Measurements from ENCODE around the gene CDH9.

The CDH9 gene

DNA sequence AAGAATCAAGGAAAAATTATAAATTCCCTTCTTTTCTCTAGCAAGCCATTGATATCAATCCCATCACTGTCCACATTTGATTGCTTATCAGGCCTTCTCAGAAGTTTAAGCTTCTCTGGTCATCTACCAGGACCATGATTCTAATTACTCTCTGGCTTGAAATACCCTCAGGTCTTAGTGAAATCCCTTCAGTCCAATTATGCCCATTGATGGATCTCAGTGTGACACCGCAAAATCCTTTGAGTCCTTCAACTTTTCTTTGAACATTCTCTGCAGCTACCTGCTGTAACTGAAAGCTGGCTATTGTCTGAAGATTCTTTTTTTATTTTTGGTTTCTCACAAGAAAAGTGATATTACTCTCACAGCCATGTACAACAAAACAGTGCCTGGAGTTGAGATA, 3.0 kb upstream of the CDH9 start:
- TF ChIP-seq, protein P1, sequence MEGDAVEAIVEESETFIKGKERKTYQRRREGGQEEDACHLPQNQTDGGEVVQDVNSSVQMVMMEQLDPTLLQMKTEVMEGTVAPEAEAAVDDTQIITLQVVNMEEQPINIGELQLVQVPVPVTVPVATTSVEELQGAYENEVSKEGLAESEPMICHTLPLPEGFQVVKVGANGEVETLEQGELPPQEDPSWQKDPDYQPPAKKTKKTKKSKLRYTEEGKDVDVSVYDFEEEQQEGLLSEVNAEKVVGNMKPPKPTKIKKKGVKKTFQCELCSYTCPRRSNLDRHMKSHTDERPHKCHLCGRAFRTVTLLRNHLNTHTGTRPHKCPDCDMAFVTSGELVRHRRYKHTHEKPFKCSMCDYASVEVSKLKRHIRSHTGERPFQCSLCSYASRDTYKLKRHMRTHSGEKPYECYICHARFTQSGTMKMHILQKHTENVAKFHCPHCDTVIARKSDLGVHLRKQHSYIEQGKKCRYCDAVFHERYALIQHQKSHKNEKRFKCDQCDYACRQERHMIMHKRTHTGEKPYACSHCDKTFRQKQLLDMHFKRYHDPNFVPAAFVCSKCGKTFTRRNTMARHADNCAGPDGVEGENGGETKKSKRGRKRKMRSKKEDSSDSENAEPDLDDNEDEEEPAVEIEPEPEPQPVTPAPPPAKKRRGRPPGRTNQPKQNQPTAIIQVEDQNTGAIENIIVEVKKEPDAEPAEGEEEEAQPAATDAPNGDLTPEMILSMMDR (IDR thresholded peaks at IDR 0.05; ENCODE audit: low read length, missing control alignments), result no peak
- no peak overlapping the region for H3K4me3 ChIP-seq (replicated peaks; ENCODE audit: low read depth, low read length)
- no peak for DNase-seq (ENCODE audit: low read depth)

DNA sequence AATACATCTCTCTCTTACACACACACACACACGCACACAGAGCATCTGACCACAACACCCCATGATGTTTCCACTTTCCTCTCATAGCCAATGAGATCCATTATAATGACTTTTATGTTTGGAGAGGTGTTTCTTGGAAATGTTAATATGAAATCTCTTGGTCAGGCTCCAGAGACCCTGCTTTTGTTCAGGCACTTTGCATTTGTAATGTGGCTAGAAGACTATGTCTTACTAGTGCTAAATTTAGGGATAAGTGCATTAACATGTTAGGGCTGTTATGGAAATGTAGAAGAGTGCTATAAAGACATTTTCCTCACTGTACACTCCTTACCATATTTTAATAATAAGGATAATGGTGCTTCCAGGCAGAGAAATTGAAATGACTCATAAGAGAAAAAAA, 3.8 kb downstream of the CDH9 start:
- no peak overlapping the region for H3K4me3 ChIP-seq (replicated peaks; ENCODE audit: low read depth, low read length)
- no peak for DNase-seq (ENCODE audit: low read depth)
- TF ChIP-seq, protein P1 (IDR thresholded peaks at IDR 0.05; ENCODE audit: low read length, missing control alignments), result no peak

DNA sequence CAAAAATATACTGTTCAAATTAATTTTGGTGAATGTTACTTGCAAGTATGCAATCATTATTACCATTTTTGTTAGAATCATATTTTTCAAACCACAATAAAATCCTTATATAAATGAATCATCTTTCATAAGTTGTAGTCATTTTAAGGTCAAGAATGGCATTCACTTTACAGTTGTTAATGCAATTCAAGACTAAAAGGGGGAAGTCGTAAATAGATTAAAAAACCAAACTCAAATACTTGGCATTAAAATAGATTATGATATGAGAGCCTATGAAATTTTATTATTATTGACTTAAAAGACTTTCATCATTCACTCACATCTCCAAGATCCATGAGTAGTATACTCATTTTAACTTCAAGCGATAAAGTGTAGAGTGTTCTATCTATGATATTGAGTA, 11.6 kb downstream of the CDH9 start:
- TF ChIP-seq, protein P1 (IDR thresholded peaks at IDR 0.05; ENCODE audit: low read length, missing control alignments), result no peak
- DNase-seq (ENCODE audit: low read depth), result no peak
- H3K4me3 ChIP-seq (replicated peaks; ENCODE audit: low read depth, low read length), result no peak overlapping the region

DNA sequence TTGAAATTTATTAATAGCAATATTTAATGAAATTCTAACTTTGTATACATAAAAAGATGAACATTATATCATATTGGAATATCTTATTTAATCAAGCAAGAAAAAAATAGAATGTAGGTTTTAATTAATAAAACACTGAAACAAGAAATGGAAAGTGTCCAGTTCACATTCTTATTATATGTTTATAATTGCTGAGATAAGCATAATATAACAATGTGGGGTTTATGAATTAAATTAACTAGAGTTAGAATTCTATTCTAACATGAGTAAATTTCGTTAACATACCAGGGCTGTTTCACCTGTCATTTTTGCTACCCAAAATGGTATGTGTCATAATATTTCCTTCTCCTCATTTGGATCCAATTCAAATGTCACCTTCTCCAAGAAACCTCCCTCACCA, 12.3 kb downstream of the CDH9 start:
- no peak overlapping the region for H3K4me3 ChIP-seq (replicated peaks; ENCODE audit: low read depth, low read length)
- TF ChIP-seq, protein P1 (IDR thresholded peaks at IDR 0.05; ENCODE audit: low read length, missing control alignments), result no peak
- DNase-seq (ENCODE audit: low read depth), result no peak

DNA sequence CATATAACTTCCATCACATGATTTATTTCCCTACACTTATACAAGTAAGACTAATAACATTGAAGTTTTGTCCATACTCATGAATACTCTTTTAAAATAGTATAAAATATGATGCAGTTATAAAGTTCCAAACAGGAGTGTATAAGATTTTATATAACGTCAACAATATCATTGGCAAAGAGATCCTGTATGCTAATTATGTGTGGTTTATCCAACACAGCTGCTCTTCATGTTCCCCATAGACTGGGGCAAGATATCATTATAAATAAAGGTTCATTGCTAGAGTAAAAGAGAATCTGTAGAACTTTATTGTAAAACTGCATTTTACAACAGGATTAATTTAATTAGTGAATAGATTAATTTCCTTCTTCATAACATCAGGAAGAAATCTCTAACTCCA, 16.9 kb downstream of the CDH9 start:
- no peak overlapping the region for H3K4me3 ChIP-seq (replicated peaks; ENCODE audit: low read depth, low read length)
- TF ChIP-seq, protein P1 (IDR thresholded peaks at IDR 0.05; ENCODE audit: low read length, missing control alignments), result no peak
- DNase-seq (ENCODE audit: low read depth), result no peak

DNA sequence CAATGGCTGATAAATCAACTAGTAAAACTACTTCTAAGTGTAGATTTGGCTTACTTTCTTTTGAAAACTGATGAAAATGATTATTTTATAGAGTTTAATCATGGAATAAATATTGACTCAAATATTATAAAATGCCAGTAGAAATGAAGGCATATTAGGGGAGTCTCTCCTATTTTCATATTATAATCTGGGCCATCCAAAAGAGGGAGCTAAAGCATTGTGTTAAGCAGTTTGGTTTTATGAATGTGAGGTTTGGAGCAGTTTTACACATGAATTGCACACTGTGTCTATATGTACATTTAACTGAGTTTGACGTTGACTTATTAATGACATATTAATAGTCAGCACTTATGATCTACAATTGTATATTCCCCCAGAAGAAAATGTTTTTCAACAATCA, 17.4 kb downstream of the CDH9 start:
- peak; percentile 52 for DNase-seq (ENCODE audit: low read depth)
- H3K4me3 ChIP-seq (replicated peaks; ENCODE audit: low read depth, low read length), result no peak overlapping the region
- TF ChIP-seq, protein P1 (IDR thresholded peaks at IDR 0.05; ENCODE audit: low read length, missing control alignments), result peak; percentile 46

DNA sequence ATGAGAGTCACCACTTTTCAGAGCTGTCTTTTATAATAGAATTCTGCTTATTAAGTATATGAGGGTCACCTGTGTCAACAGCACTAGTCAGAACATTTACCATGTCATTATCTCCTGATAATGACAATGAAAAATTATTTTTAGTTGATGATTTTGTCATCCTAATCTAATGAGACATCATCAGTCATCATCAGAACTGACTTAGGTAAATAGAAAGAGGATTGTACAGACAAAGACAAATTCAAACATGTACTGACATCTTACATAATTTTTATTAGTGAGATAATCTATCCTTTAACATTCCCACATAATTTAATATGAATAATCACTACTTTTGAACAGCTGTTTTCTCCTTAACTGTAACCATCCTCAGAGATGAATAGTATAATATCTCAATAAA, 22.6 kb downstream of the CDH9 start:
- no peak for DNase-seq (ENCODE audit: low read depth)
- TF ChIP-seq, protein P1 (IDR thresholded peaks at IDR 0.05; ENCODE audit: low read length, missing control alignments), result no peak
- H3K4me3 ChIP-seq (replicated peaks; ENCODE audit: low read depth, low read length), result no peak overlapping the region
